GM18870 (cell line): Measurements from ENCODE around the gene ERCC5.

Source experiments
- ATAC-seq: cut with Tn5 transposase; IDR thresholded peaks from one replicate; pipeline ENCODE4 v1.9.1; 2021; ENCODE audit warnings: moderate library complexity; ENCODE audit not compliant: unreplicated experiment

Gene ERCC5

GRCh38 chr13:102915393-102915930 is 69.6 kb downstream of the ERCC5 start:
- no peak for ATAC-seq

GRCh38 chr13:102917019-102917418 is 71.2 kb downstream of the ERCC5 start:
- ATAC-seq: no peak

GRCh38 chr13:102922184-102922583 is 76.4 kb downstream of the ERCC5 start:
- no peak for ATAC-seq
